Hematopoietic multipotent progenitor cell treated with erythropoietin and hydrocortisone succinate and interleukin-3 and kit ligand, for 15 days (in vitro differentiated cells): ENCODE data around the gene MAP3K4.
A peak's percentile ranks its signal among the peaks of the same experiment; 100 is the strongest.

Source experiments
- DNase-seq: peaks from one replicate; pipeline ENCODE4 v3.0.0-alpha.2; 2015; ENCODE audit warnings: low spot score

The MAP3K4 gene, protein sequence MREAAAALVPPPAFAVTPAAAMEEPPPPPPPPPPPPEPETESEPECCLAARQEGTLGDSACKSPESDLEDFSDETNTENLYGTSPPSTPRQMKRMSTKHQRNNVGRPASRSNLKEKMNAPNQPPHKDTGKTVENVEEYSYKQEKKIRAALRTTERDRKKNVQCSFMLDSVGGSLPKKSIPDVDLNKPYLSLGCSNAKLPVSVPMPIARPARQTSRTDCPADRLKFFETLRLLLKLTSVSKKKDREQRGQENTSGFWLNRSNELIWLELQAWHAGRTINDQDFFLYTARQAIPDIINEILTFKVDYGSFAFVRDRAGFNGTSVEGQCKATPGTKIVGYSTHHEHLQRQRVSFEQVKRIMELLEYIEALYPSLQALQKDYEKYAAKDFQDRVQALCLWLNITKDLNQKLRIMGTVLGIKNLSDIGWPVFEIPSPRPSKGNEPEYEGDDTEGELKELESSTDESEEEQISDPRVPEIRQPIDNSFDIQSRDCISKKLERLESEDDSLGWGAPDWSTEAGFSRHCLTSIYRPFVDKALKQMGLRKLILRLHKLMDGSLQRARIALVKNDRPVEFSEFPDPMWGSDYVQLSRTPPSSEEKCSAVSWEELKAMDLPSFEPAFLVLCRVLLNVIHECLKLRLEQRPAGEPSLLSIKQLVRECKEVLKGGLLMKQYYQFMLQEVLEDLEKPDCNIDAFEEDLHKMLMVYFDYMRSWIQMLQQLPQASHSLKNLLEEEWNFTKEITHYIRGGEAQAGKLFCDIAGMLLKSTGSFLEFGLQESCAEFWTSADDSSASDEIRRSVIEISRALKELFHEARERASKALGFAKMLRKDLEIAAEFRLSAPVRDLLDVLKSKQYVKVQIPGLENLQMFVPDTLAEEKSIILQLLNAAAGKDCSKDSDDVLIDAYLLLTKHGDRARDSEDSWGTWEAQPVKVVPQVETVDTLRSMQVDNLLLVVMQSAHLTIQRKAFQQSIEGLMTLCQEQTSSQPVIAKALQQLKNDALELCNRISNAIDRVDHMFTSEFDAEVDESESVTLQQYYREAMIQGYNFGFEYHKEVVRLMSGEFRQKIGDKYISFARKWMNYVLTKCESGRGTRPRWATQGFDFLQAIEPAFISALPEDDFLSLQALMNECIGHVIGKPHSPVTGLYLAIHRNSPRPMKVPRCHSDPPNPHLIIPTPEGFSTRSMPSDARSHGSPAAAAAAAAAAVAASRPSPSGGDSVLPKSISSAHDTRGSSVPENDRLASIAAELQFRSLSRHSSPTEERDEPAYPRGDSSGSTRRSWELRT (N-terminal part only)

DNA sequence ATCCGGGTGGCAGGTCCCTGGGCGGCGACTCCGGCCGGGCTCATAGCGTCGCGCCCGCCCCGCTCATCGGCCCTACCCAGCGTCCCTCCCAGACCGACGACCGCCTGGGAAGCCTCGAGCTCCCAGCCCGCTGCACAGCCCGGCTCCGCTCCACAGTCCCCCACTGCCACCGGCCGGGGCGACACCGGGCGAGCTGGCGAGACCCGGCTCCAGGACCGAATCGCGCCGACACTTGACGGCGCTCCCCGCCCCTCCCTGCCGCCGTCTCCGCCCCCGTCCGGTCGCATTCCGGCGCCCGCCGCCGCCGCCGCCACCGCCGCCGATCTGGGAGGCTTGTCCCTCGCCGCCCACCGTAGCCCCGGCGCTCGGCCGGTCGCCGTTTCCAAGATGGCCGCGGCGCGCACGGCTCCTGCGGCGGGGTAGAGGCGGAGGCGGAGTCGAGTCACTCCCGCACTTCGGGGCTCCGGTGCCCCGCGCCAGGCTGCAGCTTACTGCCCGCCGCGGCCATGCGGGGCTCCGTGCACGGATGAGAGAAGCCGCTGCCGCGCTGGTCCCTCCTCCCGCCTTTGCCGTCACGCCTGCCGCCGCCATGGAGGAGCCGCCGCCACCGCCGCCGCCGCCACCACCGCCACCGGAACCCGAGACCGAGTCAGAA lies at the start of gene MAP3K4:
MAP3K4 (plus strand) TSS at position 364 of the 655 bp plus-strand sequence; CDS start at position 527, 163 bp downstream.
- peak; percentile 79 for DNase-seq

DNA sequence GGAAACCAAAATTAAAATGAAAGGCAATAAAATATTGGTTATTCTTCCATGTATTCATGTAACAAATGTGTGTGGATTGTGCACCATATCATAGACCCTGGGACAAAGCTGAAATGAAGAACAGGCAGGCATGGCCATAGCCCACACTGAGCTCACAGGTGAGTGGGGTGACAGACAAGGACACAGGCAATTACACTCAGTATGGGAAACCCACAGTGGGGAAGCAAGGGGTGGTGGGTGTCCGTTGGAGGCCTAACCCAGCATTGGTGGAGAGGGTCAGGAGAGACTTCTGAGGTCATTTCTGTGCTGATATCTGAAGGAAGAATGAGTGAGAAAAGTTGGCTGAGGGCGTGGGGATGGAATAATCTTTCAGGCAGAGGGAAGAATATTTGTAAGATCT lies 47.6 kb upstream of the MAP3K4 start:
- no peak for DNase-seq

DNA sequence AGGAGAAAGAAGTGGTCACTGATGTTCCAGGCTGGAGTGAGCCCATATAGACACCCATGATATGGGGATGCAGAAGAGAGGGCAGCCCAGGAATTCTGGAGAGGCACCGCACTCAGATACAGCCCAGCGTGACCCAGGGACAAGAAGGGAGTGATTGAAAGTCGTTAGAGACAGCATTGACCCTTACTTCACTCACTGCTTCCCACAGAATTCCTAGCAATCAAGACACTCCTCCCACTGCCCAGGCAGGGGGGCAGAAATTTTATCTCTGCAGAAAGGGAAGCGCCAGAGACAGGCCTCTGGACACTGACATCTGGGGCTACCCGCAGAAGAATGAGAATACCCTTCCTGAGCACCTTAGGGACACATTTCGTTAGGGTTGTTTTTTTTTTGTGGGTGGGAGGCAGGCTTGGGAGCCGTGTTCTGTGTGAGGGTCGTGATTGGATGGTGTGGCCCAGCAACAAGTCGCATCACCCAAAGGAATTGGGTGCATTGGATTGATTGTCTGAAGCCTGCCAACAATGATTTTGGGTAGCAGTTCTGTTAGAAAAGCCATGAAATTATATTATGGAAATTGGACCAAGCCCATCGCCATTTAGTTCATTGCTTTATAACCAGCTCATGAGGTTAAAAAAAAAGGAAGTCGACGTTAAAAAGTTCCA lies 45.9 kb upstream of the MAP3K4 start:
- DNase-seq = no peak

DNA sequence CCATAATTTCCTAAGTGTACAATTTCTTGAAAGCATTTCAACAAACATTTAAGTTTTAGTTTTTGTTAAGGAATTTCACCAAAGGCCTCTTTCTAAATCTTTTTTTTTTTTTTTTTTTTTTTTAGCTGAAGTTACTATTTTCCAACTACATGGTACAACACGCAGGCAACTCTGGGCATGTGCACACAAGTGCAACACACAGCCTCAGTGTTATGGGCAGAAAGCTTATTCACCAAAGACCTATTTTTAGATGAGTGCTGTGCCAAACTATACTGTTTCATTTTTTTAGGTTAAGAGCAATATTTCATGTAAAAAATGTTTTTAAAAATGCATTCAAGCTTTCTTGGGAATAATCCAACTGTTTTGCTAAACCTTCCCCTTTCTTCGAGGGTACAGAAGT lies 42.0 kb upstream of the MAP3K4 start:
- no peak for DNase-seq

DNA sequence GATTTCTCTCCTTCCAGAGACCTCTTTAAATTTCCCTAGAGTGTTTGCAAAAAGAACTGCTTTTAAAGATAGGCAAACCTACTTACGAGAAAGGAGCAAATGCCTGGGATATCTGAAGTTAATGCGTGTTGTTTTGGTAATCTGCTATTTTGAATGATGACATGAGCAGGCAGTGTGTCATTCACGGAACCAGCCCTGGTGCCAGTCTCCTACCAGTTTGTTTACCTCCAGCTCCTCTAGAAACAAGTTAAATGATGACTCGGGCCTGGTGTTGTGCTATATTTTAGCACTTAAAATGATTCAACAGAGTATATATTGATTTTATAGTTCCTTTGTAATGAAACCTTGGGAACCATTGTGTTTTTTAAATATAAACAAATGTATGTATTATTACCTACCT lies 41.1 kb upstream of the MAP3K4 start:
- DNase-seq = no peak

DNA sequence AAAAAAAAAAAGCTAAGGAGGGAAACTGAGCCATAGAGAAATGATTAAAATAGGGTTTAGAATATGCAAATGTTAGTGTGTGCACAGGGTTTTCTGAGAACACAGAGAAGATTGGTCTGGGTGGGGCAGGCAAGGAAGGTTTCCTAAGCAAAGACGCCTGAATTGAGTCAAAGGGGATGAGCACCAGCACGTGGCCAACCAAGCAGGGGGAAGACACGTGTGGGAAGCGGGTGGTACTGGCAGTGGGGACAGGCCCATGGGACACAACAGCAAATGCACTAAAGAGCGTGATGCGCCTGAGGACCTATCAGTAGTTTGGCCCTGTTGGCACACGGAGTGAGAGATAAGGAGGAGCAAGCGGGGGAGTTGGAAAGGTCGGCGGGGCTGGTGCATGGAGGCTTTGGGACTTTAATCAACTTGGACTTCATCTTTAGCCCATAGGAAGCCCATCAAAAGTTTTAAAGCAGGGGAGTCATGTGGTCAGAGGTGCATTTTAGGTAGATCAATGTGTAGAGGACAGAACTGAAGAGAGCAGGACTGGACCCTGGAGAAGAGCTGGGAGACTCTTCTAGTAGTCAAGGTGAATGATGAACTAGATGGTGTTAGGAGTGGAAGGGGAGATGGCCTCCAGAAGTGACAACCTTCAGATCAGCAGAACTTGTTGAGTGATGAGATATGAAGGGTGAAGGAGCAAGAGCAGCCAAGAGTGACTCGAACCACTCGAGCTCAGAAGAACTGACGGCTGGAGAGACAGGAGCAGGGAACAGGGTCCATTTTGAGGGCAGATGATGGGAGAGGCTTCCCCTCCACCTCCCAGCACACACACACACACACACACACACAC lies 40.2 kb upstream of the MAP3K4 start:
- no peak for DNase-seq

DNA sequence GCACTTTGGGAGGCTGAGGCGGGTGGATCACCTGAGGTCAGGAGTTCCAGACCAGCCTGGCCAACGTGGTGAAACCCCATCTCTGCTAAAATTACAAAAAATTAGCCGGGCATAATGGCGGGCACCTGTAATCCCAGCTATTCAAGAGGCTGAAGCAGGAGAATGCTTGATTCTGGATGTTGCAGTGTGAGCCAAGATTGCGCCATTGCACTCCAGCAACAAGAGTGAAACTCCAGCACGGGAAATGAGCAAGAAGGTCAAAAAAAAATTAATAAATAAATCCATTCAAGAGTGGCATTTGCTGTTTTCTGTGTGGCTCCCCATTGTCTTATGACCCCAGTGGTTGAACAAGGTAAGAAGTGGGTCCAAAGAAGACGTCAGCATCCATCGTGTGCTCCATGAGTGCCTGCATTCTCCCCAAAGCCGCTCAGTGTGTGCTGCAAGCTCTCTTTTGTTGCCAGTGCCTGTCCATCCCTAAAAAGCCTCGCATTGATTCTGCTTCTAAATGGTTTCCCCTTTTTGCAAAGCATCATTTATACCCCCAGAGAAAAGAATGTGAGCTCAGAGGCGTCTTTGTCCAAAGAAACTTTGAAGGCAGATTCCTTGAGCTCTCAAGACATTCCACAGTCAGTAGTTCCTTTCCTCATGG lies 38.8 kb upstream of the MAP3K4 start:
- DNase-seq = no peak

DNA sequence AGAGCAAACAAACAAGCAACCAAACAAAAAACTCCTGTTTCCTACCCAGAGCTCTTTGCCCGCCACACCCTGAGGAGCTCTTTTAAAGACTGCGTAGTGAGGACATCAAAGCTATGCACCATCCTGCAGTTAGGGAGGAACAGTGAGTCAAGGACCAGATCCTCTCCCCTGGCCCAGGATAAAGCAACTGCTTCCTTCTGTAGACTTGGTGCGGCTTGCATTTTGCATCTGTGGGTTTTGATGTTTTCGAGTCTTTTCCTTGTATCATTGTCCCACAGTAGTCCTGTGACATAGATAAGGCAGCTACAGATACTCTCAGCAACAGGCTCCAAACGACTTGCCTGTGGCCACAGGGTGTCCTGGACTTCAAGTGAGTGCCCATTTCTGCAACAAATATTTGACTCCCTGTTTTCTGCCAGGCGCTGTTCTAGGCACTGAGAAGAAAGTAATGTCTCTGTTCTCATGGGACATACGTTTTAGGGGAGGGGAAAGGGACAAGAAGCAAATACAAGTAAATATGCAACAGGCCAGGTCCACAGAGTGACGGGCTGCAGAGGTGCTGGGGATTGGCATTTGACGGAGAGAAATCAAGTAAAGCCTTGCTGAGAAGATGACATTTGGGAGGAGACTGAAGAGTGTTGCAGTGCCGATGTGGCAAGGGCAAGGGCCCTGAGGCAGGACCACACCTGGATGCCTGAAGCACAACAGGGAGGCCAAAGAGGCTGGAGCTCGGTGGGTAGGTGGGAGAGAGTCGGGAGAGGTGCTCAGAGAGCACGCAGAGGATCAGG lies 35.9 kb upstream of the MAP3K4 start:
- DNase-seq = no peak

DNA sequence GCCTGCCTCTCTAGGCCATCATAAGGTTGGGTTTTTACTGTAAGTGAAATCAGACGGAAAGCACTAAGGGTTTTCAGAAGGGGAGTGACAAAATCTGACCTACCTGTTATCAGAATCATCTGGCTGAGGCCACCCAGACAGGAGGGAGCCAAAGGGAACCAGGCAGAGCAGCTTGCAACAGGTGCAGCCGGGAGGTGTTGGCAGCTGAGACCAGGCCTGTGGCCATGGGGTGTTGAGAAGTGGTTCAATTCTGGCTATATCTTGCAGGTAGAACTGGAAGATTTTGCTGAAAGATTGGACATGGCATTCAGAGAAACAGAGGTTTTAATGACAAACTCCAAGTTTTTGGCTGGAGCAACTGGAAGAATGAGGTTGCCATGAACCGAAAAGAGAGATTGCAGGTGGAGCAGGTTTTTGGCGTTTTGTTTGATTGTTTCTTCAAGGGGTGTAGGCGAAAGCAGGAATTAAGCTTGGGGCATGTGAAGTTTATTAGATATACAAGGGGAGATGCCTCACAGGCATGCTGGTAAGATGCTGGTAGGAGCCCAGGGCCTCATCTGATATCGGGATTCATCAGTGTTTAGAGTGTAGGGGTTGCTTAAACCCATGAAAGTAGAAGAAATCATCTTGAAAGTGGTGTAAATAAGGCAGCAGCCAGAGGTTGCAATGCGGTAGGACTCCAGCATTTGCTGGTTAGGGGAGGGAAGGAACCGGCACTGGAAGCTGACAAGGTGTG lies 35.1 kb upstream of the MAP3K4 start:
- DNase-seq = no peak

DNA sequence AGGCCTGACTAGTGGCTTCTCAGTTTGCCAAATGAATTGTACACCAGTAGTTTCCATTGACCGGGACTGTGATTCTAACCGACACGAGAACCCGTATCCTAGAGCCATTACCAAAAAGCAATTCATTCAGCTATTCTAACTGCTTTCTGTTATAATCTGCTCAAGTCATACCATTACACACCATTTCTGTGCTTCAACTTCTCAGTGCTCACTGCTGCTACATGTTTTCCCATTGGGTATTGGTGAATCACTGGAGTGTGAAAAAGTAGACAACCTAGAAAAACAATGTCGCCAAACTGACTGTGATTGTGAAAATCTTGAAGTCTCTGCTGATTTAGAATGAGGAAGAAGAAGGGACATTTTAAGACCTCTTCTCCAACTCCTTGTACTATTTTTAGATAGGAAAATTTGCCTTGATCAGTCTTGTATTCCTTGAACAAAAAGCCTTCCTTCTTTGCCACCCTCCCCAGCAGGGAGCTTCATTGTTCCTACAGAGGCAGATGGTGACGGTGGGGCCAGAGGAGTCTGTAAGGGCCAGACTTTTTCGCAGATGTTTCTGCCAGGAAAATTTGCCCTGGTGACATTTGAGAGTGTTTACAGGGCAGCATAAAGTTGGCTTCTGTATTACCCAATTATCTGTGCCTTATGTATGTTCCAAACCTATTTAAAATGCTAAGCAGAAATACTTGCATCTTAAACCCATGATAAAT lies 31.7 kb upstream of the MAP3K4 start:
- DNase-seq = no peak

DNA sequence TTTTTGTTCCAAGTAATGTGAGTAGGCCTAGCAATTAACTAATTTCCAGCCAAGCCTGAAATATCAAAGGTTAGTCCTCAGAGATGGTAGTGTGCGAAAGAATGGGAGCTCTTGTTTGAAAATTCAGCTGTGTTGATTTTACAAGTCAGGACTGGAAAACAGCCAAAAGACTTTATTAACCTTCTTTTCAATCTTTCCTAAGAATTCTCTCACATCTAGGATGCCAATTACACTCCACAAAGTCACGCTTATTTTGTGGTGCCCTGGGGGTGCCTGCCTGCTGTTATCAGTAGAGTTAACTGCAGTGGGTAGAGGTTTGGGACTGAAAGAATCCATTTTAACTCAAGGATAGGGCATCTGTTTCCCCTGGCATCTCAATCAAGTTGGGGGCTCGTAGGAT lies 30.7 kb upstream of the MAP3K4 start:
- DNase-seq = no peak

DNA sequence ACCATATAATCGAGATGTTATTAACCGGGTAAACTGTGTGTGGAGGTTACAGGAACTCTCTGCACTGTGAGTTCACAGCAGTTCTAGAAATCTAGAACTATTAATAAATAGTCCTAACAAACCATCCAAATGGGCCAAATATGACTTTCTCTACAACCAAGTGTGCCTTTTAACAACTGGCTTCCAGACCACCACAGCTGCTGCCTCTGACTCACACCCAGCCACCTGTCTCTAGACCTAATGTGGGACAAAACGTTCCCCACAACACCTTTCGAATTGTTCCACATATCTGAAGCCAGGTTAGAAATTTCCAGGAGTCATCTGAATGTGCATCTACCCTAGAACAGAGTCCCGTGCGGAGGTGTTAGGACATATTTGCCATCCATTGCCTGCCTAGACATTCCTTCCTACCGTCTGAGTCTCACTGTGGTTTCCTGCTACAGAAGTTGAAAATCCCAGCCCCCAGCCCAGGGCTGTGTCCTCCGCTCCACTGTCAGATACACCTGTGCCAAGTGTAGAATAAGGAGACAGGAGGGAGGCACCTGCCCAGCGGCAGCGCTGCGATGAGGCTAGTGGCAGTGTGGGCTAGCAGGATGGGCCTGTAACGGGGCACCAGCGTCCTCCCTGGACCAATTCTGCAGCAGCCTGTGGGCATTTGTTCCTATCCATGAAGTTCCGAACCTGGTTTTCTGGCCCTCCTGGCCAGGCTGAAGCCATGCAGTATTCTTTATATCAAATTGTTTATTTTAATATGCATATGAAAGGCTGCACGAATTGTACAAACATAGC lies 28.5 kb upstream of the MAP3K4 start:
- no peak for DNase-seq

DNA sequence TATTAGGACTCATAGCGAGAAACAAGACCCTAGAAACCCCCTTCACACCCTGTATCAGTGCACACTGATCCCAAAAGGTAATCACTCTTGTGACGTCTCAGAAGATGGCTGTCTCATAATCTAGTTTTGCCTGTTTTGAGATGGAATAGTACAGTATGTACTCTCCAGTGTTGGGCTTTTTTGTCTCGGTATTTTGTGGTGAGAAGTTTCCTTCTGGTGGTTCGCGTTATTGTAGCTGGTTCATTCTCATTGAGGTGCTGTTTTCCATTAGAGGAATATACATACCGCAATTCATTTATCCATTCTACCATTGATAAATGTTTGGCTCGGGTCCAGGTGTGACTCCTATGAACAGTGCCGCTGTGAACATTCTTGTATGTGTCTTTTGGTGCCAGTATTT lies 27.9 kb upstream of the MAP3K4 start:
- DNase-seq = no peak

DNA sequence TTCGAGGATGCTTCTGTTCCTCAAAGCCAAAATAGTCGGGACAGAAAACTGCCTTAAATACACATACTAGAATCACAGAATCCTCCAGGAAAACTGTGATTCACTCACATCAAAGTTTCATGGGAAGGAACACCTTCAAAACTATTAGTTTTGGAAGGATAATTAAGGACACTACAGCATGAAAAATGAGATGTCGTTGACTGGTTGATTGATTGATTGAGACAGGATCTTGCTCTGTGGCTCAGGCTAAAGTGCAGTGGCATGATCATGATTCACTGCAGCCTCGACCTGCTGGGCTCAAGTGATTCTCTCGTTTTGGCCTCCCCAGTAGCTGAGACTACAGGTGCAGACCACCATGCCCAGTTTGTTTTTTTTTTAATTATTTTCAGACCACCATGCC lies 25.7 kb upstream of the MAP3K4 start:
- no peak for DNase-seq

DNA sequence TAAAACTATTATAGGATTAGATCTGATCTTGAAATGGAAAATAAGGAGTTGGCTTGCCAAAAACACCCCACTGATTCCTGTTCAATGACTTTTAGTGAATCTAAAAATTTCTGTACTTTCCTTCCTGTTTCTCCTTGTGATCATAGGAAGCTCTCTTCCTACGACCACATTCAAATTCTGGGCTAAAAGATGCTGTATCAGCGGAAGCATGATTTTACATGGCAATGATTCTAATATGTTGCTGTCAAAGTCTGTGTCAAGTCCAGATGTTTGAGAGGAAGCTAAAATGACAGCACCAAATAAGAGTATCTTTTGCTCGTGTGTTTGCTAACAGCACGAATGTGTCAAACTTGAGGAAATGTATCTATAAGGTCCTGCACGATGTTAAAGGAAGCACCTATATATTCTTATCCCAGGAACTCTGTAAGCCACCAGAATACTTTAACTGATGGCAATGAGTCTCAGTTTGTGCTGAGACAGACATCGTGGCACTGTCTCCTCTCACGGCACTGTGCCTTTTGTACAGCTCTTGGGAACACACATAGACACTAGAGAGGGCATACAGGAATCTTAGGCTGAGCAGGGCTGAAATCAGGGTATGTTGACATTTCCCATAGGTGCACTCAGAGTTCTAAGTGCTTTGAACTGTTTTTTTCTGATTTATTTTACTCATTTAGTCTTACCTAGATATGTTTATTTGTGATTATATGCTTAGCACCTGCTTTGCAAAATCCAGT lies 24.9 kb upstream of the MAP3K4 start:
- no peak for DNase-seq

DNA sequence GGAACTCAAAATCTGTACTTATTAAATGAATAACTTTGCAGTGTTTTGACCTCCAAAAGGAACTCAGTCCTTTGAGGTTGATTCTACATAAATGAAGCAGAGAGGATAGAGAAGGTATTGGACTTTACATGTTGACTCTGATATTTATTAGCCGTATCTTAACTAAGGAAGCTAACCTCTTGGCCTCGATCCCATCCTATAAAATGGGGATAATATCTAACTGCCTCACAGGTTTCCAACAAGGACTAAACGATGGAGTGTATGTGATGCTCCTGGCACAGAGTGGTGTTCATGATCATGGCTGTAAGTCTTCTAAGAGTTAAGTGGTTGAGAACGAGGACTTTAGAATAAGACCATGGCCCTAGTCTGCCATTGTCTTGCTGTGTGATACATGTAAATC lies 24.2 kb upstream of the MAP3K4 start:
- no peak for DNase-seq
